ENCODE results near the gene CFAP74.

DNA sequence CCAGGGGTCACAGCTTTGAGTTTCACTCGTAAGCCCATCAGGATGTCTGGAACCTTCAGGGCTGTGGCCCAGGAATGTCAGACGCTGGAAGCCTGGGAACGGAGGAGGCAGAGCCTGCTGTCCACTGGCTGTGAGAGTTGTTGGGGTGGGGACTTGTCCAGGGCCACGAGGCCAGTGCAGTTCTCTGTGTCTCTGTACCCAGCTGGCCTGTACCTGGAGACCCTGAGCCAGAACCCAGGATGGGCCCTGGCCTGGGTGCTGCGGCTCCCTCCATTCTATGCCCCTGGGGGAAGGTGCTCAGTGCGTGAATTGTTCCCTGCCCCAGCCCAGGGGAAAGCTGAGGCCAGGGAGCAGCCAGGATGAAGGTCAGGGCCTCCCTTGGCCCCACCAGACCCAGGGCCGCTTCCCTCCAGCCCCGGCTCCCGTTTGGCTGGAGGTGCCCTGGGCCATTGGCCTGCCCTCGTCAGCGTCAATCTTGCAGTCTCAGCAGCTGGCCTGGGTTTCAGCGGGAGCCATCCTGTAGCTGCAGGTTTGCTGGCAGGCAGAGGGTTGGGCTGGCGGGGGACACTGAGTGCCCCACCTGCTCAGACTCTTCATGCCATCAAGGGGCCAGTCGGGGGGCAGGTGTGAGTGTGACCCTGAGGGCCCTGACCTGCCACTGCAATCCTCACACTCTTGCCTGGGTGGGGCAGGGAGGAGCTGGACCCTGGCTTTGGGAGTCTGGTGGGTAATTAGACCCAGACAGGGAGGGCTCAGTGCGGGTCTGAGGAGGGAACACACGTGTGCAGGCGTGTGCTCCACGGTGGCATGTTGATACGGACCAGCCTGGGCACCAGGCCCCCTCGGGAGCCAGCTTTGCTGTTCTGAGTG, 89.2 kb downstream of the CFAP74 start:
- TF ChIP-seq, protein P1, sequence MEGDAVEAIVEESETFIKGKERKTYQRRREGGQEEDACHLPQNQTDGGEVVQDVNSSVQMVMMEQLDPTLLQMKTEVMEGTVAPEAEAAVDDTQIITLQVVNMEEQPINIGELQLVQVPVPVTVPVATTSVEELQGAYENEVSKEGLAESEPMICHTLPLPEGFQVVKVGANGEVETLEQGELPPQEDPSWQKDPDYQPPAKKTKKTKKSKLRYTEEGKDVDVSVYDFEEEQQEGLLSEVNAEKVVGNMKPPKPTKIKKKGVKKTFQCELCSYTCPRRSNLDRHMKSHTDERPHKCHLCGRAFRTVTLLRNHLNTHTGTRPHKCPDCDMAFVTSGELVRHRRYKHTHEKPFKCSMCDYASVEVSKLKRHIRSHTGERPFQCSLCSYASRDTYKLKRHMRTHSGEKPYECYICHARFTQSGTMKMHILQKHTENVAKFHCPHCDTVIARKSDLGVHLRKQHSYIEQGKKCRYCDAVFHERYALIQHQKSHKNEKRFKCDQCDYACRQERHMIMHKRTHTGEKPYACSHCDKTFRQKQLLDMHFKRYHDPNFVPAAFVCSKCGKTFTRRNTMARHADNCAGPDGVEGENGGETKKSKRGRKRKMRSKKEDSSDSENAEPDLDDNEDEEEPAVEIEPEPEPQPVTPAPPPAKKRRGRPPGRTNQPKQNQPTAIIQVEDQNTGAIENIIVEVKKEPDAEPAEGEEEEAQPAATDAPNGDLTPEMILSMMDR (IDR thresholded peaks at IDR 0.05), result no peak
- no peak for TF ChIP-seq POLR2A (IDR thresholded peaks at IDR 0.05)
